ENCODE data around the gene COL11A2.

GRCh38 chr6:33164665-33165373 lies 27.4 kb downstream of the COL11A2 start:
- TF ChIP-seq CTCF (conservative IDR thresholded peaks at IDR 0.05; ENCODE audit: low read depth, low read length) (no peak), EZH2 (IDR thresholded peaks at IDR 0.05; ENCODE audit: low read length, unreplicated experiment) (no peak), EZH2phosphoT487 (IDR thresholded peaks at IDR 0.05; ENCODE audit: borderline replicate concordance, low read length) (no peak)

All from PC-3 (cell line).